ENCODE measurements around the gene FGD2.

GRCh38 chr6:36975231-36976006 is 30.0 kb upstream of the FGD2 start:
- no peak for TF ChIP-seq EP300 (IDR thresholded peaks at IDR 0.05; ENCODE audit: borderline replicate concordance in 1 of 2, low read depth in 2 of 2, low read length in 2 of 2)
- no peak for TF ChIP-seq TEAD4 (IDR thresholded peaks at IDR 0.05; ENCODE audit: low read depth, low read length)
- TF ChIP-seq, protein P1, sequence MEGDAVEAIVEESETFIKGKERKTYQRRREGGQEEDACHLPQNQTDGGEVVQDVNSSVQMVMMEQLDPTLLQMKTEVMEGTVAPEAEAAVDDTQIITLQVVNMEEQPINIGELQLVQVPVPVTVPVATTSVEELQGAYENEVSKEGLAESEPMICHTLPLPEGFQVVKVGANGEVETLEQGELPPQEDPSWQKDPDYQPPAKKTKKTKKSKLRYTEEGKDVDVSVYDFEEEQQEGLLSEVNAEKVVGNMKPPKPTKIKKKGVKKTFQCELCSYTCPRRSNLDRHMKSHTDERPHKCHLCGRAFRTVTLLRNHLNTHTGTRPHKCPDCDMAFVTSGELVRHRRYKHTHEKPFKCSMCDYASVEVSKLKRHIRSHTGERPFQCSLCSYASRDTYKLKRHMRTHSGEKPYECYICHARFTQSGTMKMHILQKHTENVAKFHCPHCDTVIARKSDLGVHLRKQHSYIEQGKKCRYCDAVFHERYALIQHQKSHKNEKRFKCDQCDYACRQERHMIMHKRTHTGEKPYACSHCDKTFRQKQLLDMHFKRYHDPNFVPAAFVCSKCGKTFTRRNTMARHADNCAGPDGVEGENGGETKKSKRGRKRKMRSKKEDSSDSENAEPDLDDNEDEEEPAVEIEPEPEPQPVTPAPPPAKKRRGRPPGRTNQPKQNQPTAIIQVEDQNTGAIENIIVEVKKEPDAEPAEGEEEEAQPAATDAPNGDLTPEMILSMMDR (IDR thresholded peaks at IDR 0.05; ENCODE audit: control extremely low read depth in 1 of 3, insufficient read depth in 1 of 3, low read depth in 1 of 3, low read length in 3 of 3): no peak
- no peak for TF ChIP-seq SIN3A (conservative IDR thresholded peaks at IDR 0.05 in 1 of 2, IDR thresholded peaks at IDR 0.05 in 1 of 2; ENCODE audit: low read depth in 1 of 2, low read length in 2 of 2)
- TF ChIP-seq RAD21 (IDR thresholded peaks at IDR 0.05 in 1 of 2, conservative IDR thresholded peaks at IDR 0.05 in 1 of 2; ENCODE audit: low read depth in 2 of 2, low read length in 2 of 2): no peak
- TF ChIP-seq POLR2AphosphoS5 (IDR thresholded peaks at IDR 0.05; ENCODE audit: low read depth, low read length): no peak
- TF ChIP-seq CEBPB (IDR thresholded peaks at IDR 0.05; ENCODE audit: low read depth, low read length): no peak
- no peak for TF ChIP-seq CBX5 (IDR thresholded peaks at IDR 0.05; ENCODE audit: low read depth, low read length)
- TF ChIP-seq NANOG (IDR thresholded peaks at IDR 0.05; ENCODE audit: insufficient read depth, low read depth, low read length, poor library complexity, severe bottlenecking): no peak
- TF ChIP-seq, protein P2, sequence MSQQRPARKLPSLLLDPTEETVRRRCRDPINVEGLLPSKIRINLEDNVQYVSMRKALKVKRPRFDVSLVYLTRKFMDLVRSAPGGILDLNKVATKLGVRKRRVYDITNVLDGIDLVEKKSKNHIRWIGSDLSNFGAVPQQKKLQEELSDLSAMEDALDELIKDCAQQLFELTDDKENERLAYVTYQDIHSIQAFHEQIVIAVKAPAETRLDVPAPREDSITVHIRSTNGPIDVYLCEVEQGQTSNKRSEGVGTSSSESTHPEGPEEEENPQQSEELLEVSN (IDR thresholded peaks at IDR 0.05): no peak
- no peak for TF ChIP-seq SP2 (IDR thresholded peaks at IDR 0.05; ENCODE audit: low read length)
- no peak for TF ChIP-seq POLR2A (IDR thresholded peaks at IDR 0.05; ENCODE audit: control extremely low read depth in 1 of 2, low read depth in 2 of 2, low read length in 2 of 2)
- no peak for TF ChIP-seq GABPA (IDR thresholded peaks at IDR 0.05; ENCODE audit: borderline replicate concordance, insufficient read depth, low read length)
- no peak for TF ChIP-seq SP4 (IDR thresholded peaks at IDR 0.05; ENCODE audit: low read length)

Measured in H1 (cell line).